ENCODE measurements around the gene ANKRD34B. TPM values are rescaled to one million over a fixed set of nuclear protein-coding genes. Genes with fewer than 3 reads are reported as not detected.

Gene ANKRD34B
- not detected for polyA plus RNA-seq (2013, experiment 1 of 2)
- polyA plus RNA-seq (2013, experiment 2 of 2), result not detected

GRCh38 chr5:80569961-80570786, at the start of gene ANKRD34B:
Gene ANKRD34B (minus strand): TSS chr5:80570280. CDS start chr5:80560019, 10,261 bp downstream.
- no peaks in the 10 kb centered on the region for H3K9me3 ChIP-seq (ENCODE audit: control insufficient read depth, low read length)
- H3K27ac ChIP-seq (ENCODE audit: low read length, poor library complexity, severe bottlenecking), result no peak within 1 kb of the TSS
- H3K4me1 ChIP-seq (ENCODE audit: control insufficient read depth, insufficient read depth, low read depth, low read length), result peaks cover 18% of the 10 kb centered on the region
- H3K27me3 ChIP-seq (ENCODE audit: control insufficient read depth in 1 of 2, insufficient read depth in 1 of 2, low read length in 2 of 2), result peaks cover 53 to 95% of the 10 kb centered on the region in 2 experiments
- 2% methylated on average over 61 of the region's 73 CpGs for WGBS
- no peak within 1 kb of the TSS for H2BK5ac ChIP-seq (ENCODE audit: low read depth, low read length, poor library complexity, severe bottlenecking)
- H3K4me3 ChIP-seq (ENCODE audit: insufficient read depth in 1 of 2, low read depth in 1 of 2, low read length in 2 of 2), result peak within 1 kb of the TSS; percentile 48 to 63
- H2AFZ ChIP-seq (ENCODE audit: low read depth, low read length), result peak within 1 kb of the TSS; percentile 56
- H3K23ac ChIP-seq (ENCODE audit: low read length in 2 of 2), result peak within 1 kb of the TSS in 1 of 2 experiments; percentile 84
- peak within 1 kb of the TSS; percentile 85 for H3K4me2 ChIP-seq (ENCODE audit: low read length, poor library complexity, severe bottlenecking)
- H3K79me1 ChIP-seq (replicated peaks; ENCODE audit: low read length, poor library complexity, severe bottlenecking), result no peaks in the 10 kb centered on the region
- no peak within 1 kb of the TSS for H2BK15ac ChIP-seq (ENCODE audit: low read depth, poor library complexity, severe bottlenecking)
- no peaks in the 10 kb centered on the region for H3K36me3 ChIP-seq (ENCODE audit: control insufficient read depth in 1 of 2, insufficient read depth in 2 of 2, low read depth in 1 of 2, low read length in 2 of 2)
- peak; percentile 28 for DNase-seq
- no peak within 1 kb of the TSS for H2AK5ac ChIP-seq (ENCODE audit: low read length, severe bottlenecking)
- H4K8ac ChIP-seq (ENCODE audit: low read length), result no peak within 1 kb of the TSS
- no peak within 1 kb of the TSS for H3K9ac ChIP-seq (ENCODE audit: low read length)
- H3K18ac ChIP-seq (ENCODE audit: low read depth in 1 of 2, low read length in 2 of 2), result no peak within 1 kb of the TSS
- peak within 1 kb of the TSS in 1 of 2 experiments; percentile 95 for H3K14ac ChIP-seq (ENCODE audit: low read length in 2 of 2)
- no peak within 1 kb of the TSS for H4K91ac ChIP-seq (ENCODE audit: low read length)
- no peak within 1 kb of the TSS for H2BK120ac ChIP-seq (ENCODE audit: low read depth, low read length)
- H2BK12ac ChIP-seq (ENCODE audit: low read length in 2 of 2), result peak within 1 kb of the TSS in 1 of 2 experiments; percentile 34
- no peak within 1 kb of the TSS for H3K4ac ChIP-seq (ENCODE audit: low read depth in 1 of 2, low read length in 2 of 2)

DNA sequence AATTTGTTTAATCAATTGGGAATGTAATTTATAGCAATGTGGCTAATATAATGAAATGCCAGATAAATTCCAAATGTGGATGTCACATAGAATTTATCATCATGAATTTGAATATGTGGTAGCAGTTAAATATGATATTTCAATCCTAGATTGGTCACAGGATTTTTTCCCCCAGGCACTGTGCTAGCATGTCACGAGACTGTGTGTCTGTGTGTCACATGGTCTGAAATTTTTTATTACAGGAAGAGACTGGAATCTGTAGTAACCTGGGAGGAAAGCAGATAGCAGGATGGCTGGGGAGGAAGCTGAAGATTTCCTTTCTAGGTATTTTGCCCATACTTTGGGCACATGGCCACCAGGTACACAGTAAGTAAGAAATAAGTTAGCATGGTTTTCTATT, 49.0 kb upstream of the ANKRD34B start:
- H2AK5ac ChIP-seq (ENCODE audit: low read length, severe bottlenecking), result no peak overlapping the region
- H3K9me3 ChIP-seq (ENCODE audit: control insufficient read depth, low read length), result no peaks in the 10 kb centered on the region
- H3K79me1 ChIP-seq (replicated peaks; ENCODE audit: low read length, poor library complexity, severe bottlenecking), result no peaks in the 10 kb centered on the region
- no peaks in the 10 kb centered on the region for H3K27me3 ChIP-seq (ENCODE audit: control insufficient read depth in 1 of 2, insufficient read depth in 1 of 2, low read length in 2 of 2)
- DNase-seq, result no peak
- no peaks in the 10 kb centered on the region for H3K36me3 ChIP-seq (ENCODE audit: control insufficient read depth in 1 of 2, insufficient read depth in 2 of 2, low read depth in 1 of 2, low read length in 2 of 2)
- no peak overlapping the region for H3K4ac ChIP-seq (ENCODE audit: low read depth in 1 of 2, low read length in 2 of 2)
- H4K91ac ChIP-seq (ENCODE audit: low read length), result no peak overlapping the region
- no peak overlapping the region for H3K4me2 ChIP-seq (ENCODE audit: low read length, poor library complexity, severe bottlenecking)
- H3K9ac ChIP-seq (ENCODE audit: low read length), result no peak overlapping the region
- no peak overlapping the region for H2BK15ac ChIP-seq (ENCODE audit: low read depth, poor library complexity, severe bottlenecking)
- no peak overlapping the region for H3K23ac ChIP-seq (ENCODE audit: low read length in 2 of 2)
- no peak overlapping the region for H2BK12ac ChIP-seq (ENCODE audit: low read length in 2 of 2)
- no peak overlapping the region for H3K4me3 ChIP-seq (ENCODE audit: insufficient read depth in 1 of 2, low read depth in 1 of 2, low read length in 2 of 2)
- no peak overlapping the region for H2BK5ac ChIP-seq (ENCODE audit: low read depth, low read length, poor library complexity, severe bottlenecking)
- no peak overlapping the region for H2AFZ ChIP-seq (ENCODE audit: low read depth, low read length)
- H3K18ac ChIP-seq (ENCODE audit: low read depth in 1 of 2, low read length in 2 of 2), result no peak overlapping the region
- no peak overlapping the region for H3K14ac ChIP-seq (ENCODE audit: low read length in 2 of 2)
- WGBS, result 92% methylated on average over 1 of the region's 1 CpG
- no peaks in the 10 kb centered on the region for H3K4me1 ChIP-seq (ENCODE audit: control insufficient read depth, insufficient read depth, low read depth, low read length)
- no peak overlapping the region for H2BK120ac ChIP-seq (ENCODE audit: low read depth, low read length)
- H4K8ac ChIP-seq (ENCODE audit: low read length), result no peak overlapping the region
- H3K27ac ChIP-seq (ENCODE audit: low read length, poor library complexity, severe bottlenecking), result no peak overlapping the region

DNA sequence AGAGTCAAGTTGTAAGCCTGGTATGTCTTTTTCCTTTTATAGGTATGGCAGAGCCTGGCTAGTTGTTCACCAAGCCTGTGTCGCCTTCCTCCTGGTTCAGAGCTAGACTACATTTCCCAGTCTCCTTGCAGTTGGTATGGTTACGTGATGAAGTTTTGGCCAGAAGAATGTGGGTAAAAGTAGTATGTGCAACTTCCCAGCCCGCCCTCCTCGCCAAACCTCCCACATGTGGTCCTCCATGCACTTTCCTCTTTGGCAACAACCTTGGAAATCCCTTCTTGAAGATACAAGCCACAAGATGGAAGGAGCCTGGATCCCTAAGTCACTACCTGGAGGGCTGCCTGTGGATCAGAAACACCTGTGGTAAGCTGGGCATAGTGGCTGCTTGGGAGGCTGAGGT, 48.4 kb upstream of the ANKRD34B start:
- H2BK12ac ChIP-seq (ENCODE audit: low read length in 2 of 2), result no peak overlapping the region

GRCh38 chr5:80615266-80615914, 45.3 kb upstream of the ANKRD34B start:
- WGBS, result 94% methylated on average over 17 of the region's 17 CpGs
- Histone ChIP-seq H3K4me1 (ENCODE audit: control insufficient read depth, insufficient read depth, low read depth, low read length) (no peaks in the 10 kb centered on the region), H2BK12ac (ENCODE audit: low read length in 2 of 2) (no peak overlapping the region), H3K79me1 (replicated peaks; ENCODE audit: low read length, poor library complexity, severe bottlenecking) (no peaks in the 10 kb centered on the region), H3K9ac (ENCODE audit: low read length) (no peak overlapping the region), H2AK5ac (ENCODE audit: low read length, severe bottlenecking) (no peak overlapping the region), H3K9me3 (ENCODE audit: control insufficient read depth, low read length) (no peaks in the 10 kb centered on the region), H2BK5ac (ENCODE audit: low read depth, low read length, poor library complexity, severe bottlenecking) (no peak overlapping the region), H2BK120ac (ENCODE audit: low read depth, low read length) (no peak overlapping the region), H3K4me2 (ENCODE audit: low read length, poor library complexity, severe bottlenecking) (no peak overlapping the region), H2AFZ (ENCODE audit: low read depth, low read length) (no peak overlapping the region), H4K8ac (ENCODE audit: low read length) (no peak overlapping the region), H2BK15ac (ENCODE audit: low read depth, poor library complexity, severe bottlenecking) (no peak overlapping the region), H3K27me3 (ENCODE audit: control insufficient read depth in 1 of 2, insufficient read depth in 1 of 2, low read length in 2 of 2) (no peaks in the 10 kb centered on the region), H3K27ac (ENCODE audit: low read length, poor library complexity, severe bottlenecking) (no peak overlapping the region), H3K4me3 (ENCODE audit: insufficient read depth in 1 of 2, low read depth in 1 of 2, low read length in 2 of 2) (no peak overlapping the region), H3K18ac (ENCODE audit: low read depth in 1 of 2, low read length in 2 of 2) (no peak overlapping the region), H3K14ac (ENCODE audit: low read length in 2 of 2) (no peak overlapping the region), H3K23ac (ENCODE audit: low read length in 2 of 2) (no peak overlapping the region), H3K4ac (ENCODE audit: low read depth in 1 of 2, low read length in 2 of 2) (no peak overlapping the region), H3K36me3 (ENCODE audit: control insufficient read depth in 1 of 2, insufficient read depth in 2 of 2, low read depth in 1 of 2, low read length in 2 of 2) (no peaks in the 10 kb centered on the region), H4K91ac (ENCODE audit: low read length) (no peak overlapping the region)
- no peak for DNase-seq

More for the DNA sequence above, 48.4 kb upstream of the ANKRD34B start:
- no peaks in the 10 kb centered on the region for H3K27me3 ChIP-seq (ENCODE audit: control insufficient read depth in 1 of 2, insufficient read depth in 1 of 2, low read length in 2 of 2)
- no peaks in the 10 kb centered on the region for H3K79me1 ChIP-seq (replicated peaks; ENCODE audit: low read length, poor library complexity, severe bottlenecking)
- H3K4me3 ChIP-seq (ENCODE audit: insufficient read depth in 1 of 2, low read depth in 1 of 2, low read length in 2 of 2), result no peak overlapping the region
- no peak overlapping the region for H2AFZ ChIP-seq (ENCODE audit: low read depth, low read length)
- no peak overlapping the region for H3K4ac ChIP-seq (ENCODE audit: low read depth in 1 of 2, low read length in 2 of 2)
- no peak overlapping the region for H3K27ac ChIP-seq (ENCODE audit: low read length, poor library complexity, severe bottlenecking)
- H3K4me1 ChIP-seq (ENCODE audit: control insufficient read depth, insufficient read depth, low read depth, low read length), result no peaks in the 10 kb centered on the region
- no peak overlapping the region for H3K18ac ChIP-seq (ENCODE audit: low read depth in 1 of 2, low read length in 2 of 2)
- H3K14ac ChIP-seq (ENCODE audit: low read length in 2 of 2), result no peak overlapping the region
- H3K36me3 ChIP-seq (ENCODE audit: control insufficient read depth in 1 of 2, insufficient read depth in 2 of 2, low read depth in 1 of 2, low read length in 2 of 2), result no peaks in the 10 kb centered on the region
- no peak overlapping the region for H2AK5ac ChIP-seq (ENCODE audit: low read length, severe bottlenecking)
- H4K8ac ChIP-seq (ENCODE audit: low read length), result no peak overlapping the region
- H3K4me2 ChIP-seq (ENCODE audit: low read length, poor library complexity, severe bottlenecking), result no peak overlapping the region
- no peak overlapping the region for H2BK15ac ChIP-seq (ENCODE audit: low read depth, poor library complexity, severe bottlenecking)
- no peak overlapping the region for H3K9ac ChIP-seq (ENCODE audit: low read length)
- WGBS, result 100% methylated on average over 1 of the region's 4 CpGs
- no peaks in the 10 kb centered on the region for H3K9me3 ChIP-seq (ENCODE audit: control insufficient read depth, low read length)
- no peak overlapping the region for H3K23ac ChIP-seq (ENCODE audit: low read length in 2 of 2)
- no peak overlapping the region for H4K91ac ChIP-seq (ENCODE audit: low read length)
- no peak for DNase-seq
- no peak overlapping the region for H2BK120ac ChIP-seq (ENCODE audit: low read depth, low read length)
- H2BK5ac ChIP-seq (ENCODE audit: low read depth, low read length, poor library complexity, severe bottlenecking), result no peak overlapping the region

All from mesenchymal stem cell (in vitro differentiated cells and primary cell).